ENCODE results near the gene SLC27A6. TPM values are rescaled to one million over a fixed set of nuclear protein-coding genes. Genes with fewer than 3 reads are reported as not detected.
A peak's percentile ranks its signal among the peaks of the same experiment; 100 is the strongest.

SLC27A6 gene, protein sequence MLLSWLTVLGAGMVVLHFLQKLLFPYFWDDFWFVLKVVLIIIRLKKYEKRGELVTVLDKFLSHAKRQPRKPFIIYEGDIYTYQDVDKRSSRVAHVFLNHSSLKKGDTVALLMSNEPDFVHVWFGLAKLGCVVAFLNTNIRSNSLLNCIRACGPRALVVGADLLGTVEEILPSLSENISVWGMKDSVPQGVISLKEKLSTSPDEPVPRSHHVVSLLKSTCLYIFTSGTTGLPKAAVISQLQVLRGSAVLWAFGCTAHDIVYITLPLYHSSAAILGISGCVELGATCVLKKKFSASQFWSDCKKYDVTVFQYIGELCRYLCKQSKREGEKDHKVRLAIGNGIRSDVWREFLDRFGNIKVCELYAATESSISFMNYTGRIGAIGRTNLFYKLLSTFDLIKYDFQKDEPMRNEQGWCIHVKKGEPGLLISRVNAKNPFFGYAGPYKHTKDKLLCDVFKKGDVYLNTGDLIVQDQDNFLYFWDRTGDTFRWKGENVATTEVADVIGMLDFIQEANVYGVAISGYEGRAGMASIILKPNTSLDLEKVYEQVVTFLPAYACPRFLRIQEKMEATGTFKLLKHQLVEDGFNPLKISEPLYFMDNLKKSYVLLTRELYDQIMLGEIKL
- total RNA-seq (ENCODE audit: low replicate concordance): 1.9 and 7.4 TPM in 2 replicates

DNA sequence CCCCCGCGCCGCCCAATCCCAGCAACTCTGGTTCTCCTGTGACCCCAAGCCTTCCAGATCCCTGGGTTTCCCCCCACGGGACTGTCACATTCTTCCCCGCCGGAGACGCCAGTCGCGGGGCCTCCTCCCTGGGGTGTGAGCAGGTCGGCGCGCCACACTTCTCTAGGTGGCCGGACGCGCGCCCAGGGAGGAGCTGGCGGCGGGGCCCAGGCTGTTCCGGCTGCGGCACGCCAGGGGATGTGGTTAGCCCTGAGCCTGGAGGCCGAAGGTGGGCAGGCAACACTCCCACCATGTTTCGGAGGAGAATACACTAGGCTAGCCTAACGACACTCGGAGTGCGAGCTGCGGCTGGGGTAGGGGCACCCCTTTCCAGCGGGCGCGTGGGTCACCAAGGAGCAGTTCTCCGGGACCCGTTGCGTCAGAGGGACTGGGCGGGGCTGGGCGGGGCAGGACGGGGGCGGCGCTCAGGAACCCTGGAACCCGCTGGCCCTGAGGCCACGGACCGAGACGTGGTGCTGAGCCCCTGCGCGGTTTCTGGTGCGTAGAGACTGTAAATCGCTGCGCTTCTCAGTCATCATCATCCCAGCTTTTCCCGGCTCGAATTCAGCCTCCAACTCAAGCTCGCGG is at the start of gene SLC27A6:
Gene SLC27A6, plus strand, starts transcription at position 478 of the 627 bp plus-strand sequence. CDS start 650 bp downstream, outside the sequence.
- no peaks in the 10 kb centered on the region for H3K79me2 ChIP-seq (ENCODE audit: low read depth)
- H3K27me3 Mint-ChIP-seq (ENCODE audit: insufficient read depth, low read depth): peaks cover 8% of the 10 kb centered on the region
- H3K4me2 ChIP-seq: peak within 1 kb of the TSS; percentile 90
- no peaks in the 10 kb centered on the region for H3K9me3 ChIP-seq (ENCODE audit: low read depth)
- H3F3A ChIP-seq (ENCODE audit: low read depth): no peaks in the 10 kb centered on the region
- TF ChIP-seq, protein P1, sequence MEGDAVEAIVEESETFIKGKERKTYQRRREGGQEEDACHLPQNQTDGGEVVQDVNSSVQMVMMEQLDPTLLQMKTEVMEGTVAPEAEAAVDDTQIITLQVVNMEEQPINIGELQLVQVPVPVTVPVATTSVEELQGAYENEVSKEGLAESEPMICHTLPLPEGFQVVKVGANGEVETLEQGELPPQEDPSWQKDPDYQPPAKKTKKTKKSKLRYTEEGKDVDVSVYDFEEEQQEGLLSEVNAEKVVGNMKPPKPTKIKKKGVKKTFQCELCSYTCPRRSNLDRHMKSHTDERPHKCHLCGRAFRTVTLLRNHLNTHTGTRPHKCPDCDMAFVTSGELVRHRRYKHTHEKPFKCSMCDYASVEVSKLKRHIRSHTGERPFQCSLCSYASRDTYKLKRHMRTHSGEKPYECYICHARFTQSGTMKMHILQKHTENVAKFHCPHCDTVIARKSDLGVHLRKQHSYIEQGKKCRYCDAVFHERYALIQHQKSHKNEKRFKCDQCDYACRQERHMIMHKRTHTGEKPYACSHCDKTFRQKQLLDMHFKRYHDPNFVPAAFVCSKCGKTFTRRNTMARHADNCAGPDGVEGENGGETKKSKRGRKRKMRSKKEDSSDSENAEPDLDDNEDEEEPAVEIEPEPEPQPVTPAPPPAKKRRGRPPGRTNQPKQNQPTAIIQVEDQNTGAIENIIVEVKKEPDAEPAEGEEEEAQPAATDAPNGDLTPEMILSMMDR (IDR thresholded peaks at IDR 0.05): no peak
- peak; percentile 62 for TF ChIP-seq EZH2 (IDR thresholded peaks at IDR 0.05)
- H3K4me1 Mint-ChIP-seq: peaks cover 3% of the 10 kb centered on the region
- no peak within 1 kb of the TSS for H3K27ac ChIP-seq
- H4K20me1 ChIP-seq (ENCODE audit: low read depth): no peaks in the 10 kb centered on the region
- no peak within 1 kb of the TSS for H3K9ac ChIP-seq
- peak within 1 kb of the TSS; percentile 94 for H2AFZ ChIP-seq (replicated peaks)
- DNase-seq (ENCODE audit: low spot score): peak; percentile 74
- H3K4me1 ChIP-seq: peaks cover 5% of the 10 kb centered on the region
- no peak within 1 kb of the TSS for H3K27ac Mint-ChIP-seq
- peak within 1 kb of the TSS; percentile 64 for H3K4me3 ChIP-seq
- no peaks in the 10 kb centered on the region for H3K36me3 Mint-ChIP-seq
- H3K9me3 Mint-ChIP-seq: peaks cover 15% of the 10 kb centered on the region
- peak within 1 kb of the TSS; percentile 77 for H3K4me3 Mint-ChIP-seq
- no peaks in the 10 kb centered on the region for H3K36me3 ChIP-seq
- peaks cover 43% of the 10 kb centered on the region for H3K27me3 ChIP-seq

DNA sequence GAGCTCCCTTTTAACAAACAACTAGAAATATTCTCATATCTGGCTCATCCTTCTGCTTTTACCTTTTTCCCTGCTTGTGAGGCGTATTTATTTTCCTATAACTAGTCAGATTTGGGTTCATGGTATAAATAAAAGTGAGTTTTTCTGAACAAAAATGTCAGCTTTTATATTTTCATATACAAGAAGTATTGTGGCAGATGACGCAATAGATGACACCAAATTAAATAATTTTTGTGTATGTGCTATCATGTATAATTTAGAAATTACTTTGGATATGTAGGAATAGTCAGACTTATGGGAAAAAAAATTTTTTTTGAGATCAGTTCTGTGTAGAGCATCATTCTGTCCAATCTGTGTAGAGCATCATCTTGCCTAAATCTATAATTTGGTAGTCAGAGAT is 45.7 kb upstream of the SLC27A6 start:
- Histone ChIP-seq H3K4me1 (no peaks in the 10 kb centered on the region), H3K36me3 (no peaks in the 10 kb centered on the region), H3K27ac (no peak overlapping the region), H3K9me3 (ENCODE audit: low read depth) (no peaks in the 10 kb centered on the region), H3F3A (ENCODE audit: low read depth) (no peaks in the 10 kb centered on the region), H4K20me1 (ENCODE audit: low read depth) (no peaks in the 10 kb centered on the region), H3K4me2 (no peak overlapping the region), H3K4me3 (no peak overlapping the region), H3K27me3 (no peaks in the 10 kb centered on the region), H3K9ac (no peak overlapping the region), H3K79me2 (ENCODE audit: low read depth) (no peaks in the 10 kb centered on the region), H2AFZ (replicated peaks) (no peak overlapping the region)
- TF ChIP-seq EZH2phosphoT487 (IDR thresholded peaks at IDR 0.05): no peak
- no peak for TF ChIP-seq EZH2 (IDR thresholded peaks at IDR 0.05)
- TF ChIP-seq, protein P1 (IDR thresholded peaks at IDR 0.05): no peak
- H3K36me3 Mint-ChIP-seq: no peaks in the 10 kb centered on the region
- H3K27me3 Mint-ChIP-seq (ENCODE audit: insufficient read depth, low read depth): no peaks in the 10 kb centered on the region
- H3K9me3 Mint-ChIP-seq: no peaks in the 10 kb centered on the region
- H3K4me1 Mint-ChIP-seq: no peaks in the 10 kb centered on the region
- H3K27ac Mint-ChIP-seq: no peak overlapping the region
- H3K4me3 Mint-ChIP-seq: no peak overlapping the region
- DNase-seq (ENCODE audit: low spot score): no peak

DNA sequence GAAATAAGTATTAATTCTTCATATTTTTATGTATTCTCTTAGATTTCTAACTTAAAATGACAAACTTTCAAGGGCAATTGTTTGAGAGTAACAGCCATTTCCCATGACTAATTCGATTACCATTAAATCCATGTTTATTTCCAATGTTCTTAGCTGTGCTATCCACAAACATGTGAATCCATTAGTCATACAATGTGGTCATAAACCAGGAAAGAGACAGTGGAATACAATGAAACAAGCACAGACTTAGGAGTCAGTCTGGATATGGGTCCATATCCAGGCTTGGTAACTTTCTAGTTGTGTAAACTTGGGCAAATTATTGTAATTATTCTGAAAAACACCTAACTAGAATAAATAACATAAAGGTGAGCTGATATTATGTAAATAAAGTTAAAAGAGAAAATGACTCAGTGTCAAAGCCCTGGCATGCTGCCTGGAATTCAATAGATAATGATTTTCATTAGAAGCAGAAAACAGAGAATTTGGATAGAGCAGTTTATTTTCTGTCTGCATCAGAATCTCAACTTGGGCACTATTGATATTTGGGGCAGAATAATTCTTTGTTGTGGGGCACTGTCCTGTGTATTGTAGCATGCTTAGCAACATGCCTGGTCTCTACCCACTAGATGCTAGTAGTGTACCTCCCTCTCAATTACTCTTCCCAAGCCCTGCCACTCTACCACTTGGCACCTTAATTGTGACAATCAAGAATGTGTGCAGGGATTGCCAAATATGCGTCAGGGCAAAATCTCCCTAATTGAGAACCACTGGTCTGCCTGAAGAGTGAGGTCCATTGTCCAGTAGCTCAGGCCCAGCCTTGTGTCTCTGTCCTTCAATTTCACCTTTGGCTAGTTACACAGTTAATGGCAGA is 44.7 kb upstream of the SLC27A6 start:
- Mint-ChIP-seq H3K9me3 (no peaks in the 10 kb centered on the region), H3K27me3 (ENCODE audit: insufficient read depth, low read depth) (no peaks in the 10 kb centered on the region), H3K36me3 (no peaks in the 10 kb centered on the region), H3K4me3 (no peak overlapping the region), H3K4me1 (no peaks in the 10 kb centered on the region), H3K27ac (no peak overlapping the region)
- TF ChIP-seq, protein P1 (IDR thresholded peaks at IDR 0.05): no peak
- no peak for TF ChIP-seq EZH2phosphoT487 (IDR thresholded peaks at IDR 0.05)
- no peaks in the 10 kb centered on the region for H3K27me3 ChIP-seq
- no peaks in the 10 kb centered on the region for H4K20me1 ChIP-seq (ENCODE audit: low read depth)
- no peak for DNase-seq (ENCODE audit: low spot score)
- H2AFZ ChIP-seq (replicated peaks): no peak overlapping the region
- no peaks in the 10 kb centered on the region for H3K4me1 ChIP-seq
- no peaks in the 10 kb centered on the region for H3F3A ChIP-seq (ENCODE audit: low read depth)
- H3K27ac ChIP-seq: no peak overlapping the region
- no peak overlapping the region for H3K9ac ChIP-seq
- H3K36me3 ChIP-seq: no peaks in the 10 kb centered on the region
- H3K4me3 ChIP-seq: no peak overlapping the region
- H3K9me3 ChIP-seq (ENCODE audit: low read depth): no peaks in the 10 kb centered on the region
- H3K4me2 ChIP-seq: no peak overlapping the region
- H3K79me2 ChIP-seq (ENCODE audit: low read depth): no peaks in the 10 kb centered on the region
